GM18498 (cell line): ENCODE measurements around the gene OPA3.

Source experiments
- ATAC-seq: cut with Tn5 transposase; IDR thresholded peaks from one replicate; pipeline ENCODE4 v1.9.1; 2021; ENCODE audit warnings: mild to moderate bottlenecking, moderate library complexity; ENCODE audit not compliant: unreplicated experiment

Gene OPA3

GRCh38 chr19:45484273-45484945 is 100.2 kb downstream of the OPA3 start:
- no peak for ATAC-seq

- ATAC-seq: no peak
Observed at GRCh38 chr19:45483033-45483432, 101.6 kb downstream of the OPA3 start.

DNA sequence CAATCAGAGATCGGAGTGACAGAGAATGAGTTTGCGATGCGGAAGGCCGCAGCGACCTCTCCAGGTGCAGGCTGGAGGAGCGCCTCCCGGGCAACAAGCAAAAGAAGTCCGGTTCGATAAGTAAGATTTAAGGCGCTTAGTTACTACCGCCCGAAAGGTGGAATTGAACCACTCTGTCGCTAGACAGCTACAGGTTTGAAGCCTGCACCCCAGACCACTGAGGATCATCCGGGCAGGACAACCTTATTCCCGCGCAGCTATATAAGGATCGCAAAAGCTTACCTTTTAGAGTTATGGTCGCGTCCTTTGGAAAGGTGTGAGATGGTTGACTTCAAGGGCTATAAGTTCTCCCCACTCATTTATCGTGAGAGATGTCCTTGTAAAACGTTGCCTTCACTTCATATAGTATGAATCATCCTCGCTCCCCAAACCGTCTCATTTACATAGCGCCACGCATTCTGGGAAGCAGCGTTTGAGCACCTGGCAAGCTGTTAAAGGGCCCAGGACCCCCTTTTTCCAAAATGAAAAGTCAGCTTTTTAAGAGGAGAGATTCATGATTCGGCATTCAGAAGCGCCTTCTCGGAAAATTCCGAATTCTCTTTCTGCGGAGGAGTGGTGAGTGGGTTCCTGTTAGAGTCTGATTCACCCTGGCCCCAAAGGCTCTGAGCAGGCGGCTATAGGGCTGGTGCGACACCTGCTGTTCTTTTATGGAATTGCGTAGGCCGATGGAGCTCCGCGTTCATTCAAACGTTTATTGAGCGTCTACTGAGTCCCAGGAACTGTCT is 106.0 kb downstream of the OPA3 start:
- peak; percentile 60 for ATAC-seq

GRCh38 chr19:45477713-45478453 is 106.7 kb downstream of the OPA3 start:
- peak; percentile 16 for ATAC-seq
